GM18907 (cell line): ENCODE results near the gene KCNN2.

Experiments used
- ATAC-seq: cut with Tn5 transposase; IDR thresholded peaks from one replicate; pipeline ENCODE4 v1.9.1; 2021; ENCODE audit warnings: mild to moderate bottlenecking, moderate library complexity; ENCODE audit not compliant: unreplicated experiment

The KCNN2 gene

GRCh38 chr5:114477816-114478334 is 116.0 kb downstream of the KCNN2 start:
- ATAC-seq, result no peak

DNA sequence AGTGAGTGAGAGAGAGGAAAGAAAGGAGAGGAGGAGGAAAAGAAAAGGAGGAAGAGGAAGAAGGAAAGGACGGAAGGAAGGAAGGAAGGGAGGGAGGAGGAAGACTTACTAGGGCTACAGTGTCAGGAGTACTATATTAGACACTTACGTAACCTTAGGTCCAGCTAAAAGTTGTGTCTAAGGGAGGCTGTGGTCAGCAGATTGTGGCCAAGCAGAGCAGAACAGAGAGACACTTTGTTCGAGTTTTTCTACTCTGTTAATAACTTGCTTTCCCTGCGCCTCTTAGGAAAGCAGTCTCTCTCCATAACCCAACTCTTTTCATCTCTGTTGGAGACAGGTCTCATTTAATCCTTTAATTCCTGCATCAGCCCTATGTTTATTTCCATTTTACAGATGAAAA is 138.9 kb downstream of the KCNN2 start:
- ATAC-seq, result no peak

GRCh38 chr5:114504560-114504959 is 142.7 kb downstream of the KCNN2 start:
- no peak for ATAC-seq

- no peak for ATAC-seq
Measured at GRCh38 chr5:114524221-114524620, 162.4 kb downstream of the KCNN2 start.

- no peak for ATAC-seq
Measured at GRCh38 chr5:114544561-114544960, 182.7 kb downstream of the KCNN2 start.
